ENCODE data around the gene SPG21. TPM values are rescaled to one million over a fixed set of nuclear protein-coding genes. Genes with fewer than 3 reads are reported as not detected.

Gene SPG21
- total and polyA plus RNA-seq, 12 donors: 51.1 to 121 (median 91.5) TPM

- intact Hi-C loops (cut with DNase I): no loop called here
- H3K4me1 ChIP-seq (replicated peaks in 1 of 2): no peaks in the 10 kb centered on the region
- H3K9me3 ChIP-seq (replicated peaks in 1 of 3): no peaks in the 10 kb centered on the region
- DNase-seq: no peak
- H3K27ac ChIP-seq: peak overlapping the region in 1 of 5 donors; percentile 41
- no peak for TF ChIP-seq POLR2A (IDR thresholded peaks at IDR 0.05)
- TF ChIP-seq, protein P1, sequence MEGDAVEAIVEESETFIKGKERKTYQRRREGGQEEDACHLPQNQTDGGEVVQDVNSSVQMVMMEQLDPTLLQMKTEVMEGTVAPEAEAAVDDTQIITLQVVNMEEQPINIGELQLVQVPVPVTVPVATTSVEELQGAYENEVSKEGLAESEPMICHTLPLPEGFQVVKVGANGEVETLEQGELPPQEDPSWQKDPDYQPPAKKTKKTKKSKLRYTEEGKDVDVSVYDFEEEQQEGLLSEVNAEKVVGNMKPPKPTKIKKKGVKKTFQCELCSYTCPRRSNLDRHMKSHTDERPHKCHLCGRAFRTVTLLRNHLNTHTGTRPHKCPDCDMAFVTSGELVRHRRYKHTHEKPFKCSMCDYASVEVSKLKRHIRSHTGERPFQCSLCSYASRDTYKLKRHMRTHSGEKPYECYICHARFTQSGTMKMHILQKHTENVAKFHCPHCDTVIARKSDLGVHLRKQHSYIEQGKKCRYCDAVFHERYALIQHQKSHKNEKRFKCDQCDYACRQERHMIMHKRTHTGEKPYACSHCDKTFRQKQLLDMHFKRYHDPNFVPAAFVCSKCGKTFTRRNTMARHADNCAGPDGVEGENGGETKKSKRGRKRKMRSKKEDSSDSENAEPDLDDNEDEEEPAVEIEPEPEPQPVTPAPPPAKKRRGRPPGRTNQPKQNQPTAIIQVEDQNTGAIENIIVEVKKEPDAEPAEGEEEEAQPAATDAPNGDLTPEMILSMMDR (IDR thresholded peaks at IDR 0.05): no peak
- 79 to 92% (median 90%) methylated on average over 6 of the region's 6 CpGs for WGBS, 4 donors
- H3K27me3 ChIP-seq: no peaks in the 10 kb centered on the region
- H3K36me3 ChIP-seq (replicated peaks in 1 of 2): no peaks in the 10 kb centered on the region
- H3K4me3 ChIP-seq: no peak overlapping the region
Observed at GRCh38 chr15:64921711-64922110, 68.0 kb downstream of the SPG21 start.

- Histone ChIP-seq H3K27me3 (no peaks in the 10 kb centered on the region), H3K4me3 (no peak overlapping the region), H3K27ac (no peak overlapping the region), H3K9me3 (replicated peaks in 1 of 3) (no peaks in the 10 kb centered on the region), H3K4me1 (replicated peaks in 1 of 2) (peaks cover 0 to 13% of the 10 kb centered on the region in 2 donors), H3K36me3 (replicated peaks in 1 of 2) (no peaks in the 10 kb centered on the region)
- TF ChIP-seq, protein P1 (IDR thresholded peaks at IDR 0.05): no peak
- TF ChIP-seq POLR2A (IDR thresholded peaks at IDR 0.05): no peak
- 86 to 98% (median 92%) methylated on average over 4 of the region's 4 CpGs for WGBS, 4 donors
- no peak for DNase-seq
- intact Hi-C loops (cut with DNase I): loop anchor here in 1 of 2 donors (10.0 kb wide), 1 partner anchor 185 kb away; no protein-coding TSS in a partner anchor
Observed at GRCh38 chr15:64919721-64920120, 70.0 kb downstream of the SPG21 start.

- no peak for DNase-seq
- Histone ChIP-seq H3K27ac (no peak overlapping the region), H3K4me3 (no peak overlapping the region), H3K4me1 (replicated peaks in 1 of 2) (peaks cover 0 to 21% of the 10 kb centered on the region in 2 donors), H3K36me3 (replicated peaks in 1 of 2) (no peaks in the 10 kb centered on the region), H3K27me3 (no peaks in the 10 kb centered on the region), H3K9me3 (replicated peaks in 1 of 3) (no peaks in the 10 kb centered on the region)
- intact Hi-C loops (cut with DNase I): loop anchor here in 1 of 2 donors (10.0 kb wide), 1 partner anchor 182 kb away; no protein-coding TSS in a partner anchor
- TF ChIP-seq POLR2A (IDR thresholded peaks at IDR 0.05): no peak
- TF ChIP-seq, protein P1 (IDR thresholded peaks at IDR 0.05): no peak
- 80 to 95% (median 88%) methylated on average over 1 to 9 of the region's 9 CpGs for WGBS, 4 donors
Observed at GRCh38 chr15:64917211-64917610, 72.5 kb downstream of the SPG21 start.

DNA sequence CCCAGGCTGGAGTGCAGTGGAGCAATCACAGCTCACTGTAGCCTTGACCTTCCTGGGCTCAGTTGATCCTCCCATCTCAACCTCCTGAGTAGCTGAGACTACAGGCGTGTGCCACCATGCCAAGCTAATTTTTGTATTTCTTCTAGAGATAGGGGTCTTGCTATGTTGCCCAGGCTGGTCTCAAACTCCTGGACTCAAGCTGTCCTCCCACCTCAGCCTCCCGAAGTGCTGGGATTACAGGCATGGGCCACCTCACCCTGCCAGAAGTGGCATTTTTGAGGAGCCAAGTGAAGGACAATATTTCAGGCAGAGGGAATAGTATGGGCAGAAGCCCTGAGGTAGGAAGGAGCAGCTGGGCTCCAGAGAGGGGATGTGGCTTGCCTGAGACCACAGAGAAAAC is 73.3 kb downstream of the SPG21 start:
- H3K9me3 ChIP-seq (replicated peaks in 1 of 3): no peaks in the 10 kb centered on the region
- H3K4me3 ChIP-seq: no peak overlapping the region
- DNase-seq: no peak
- TF ChIP-seq, protein P1 (IDR thresholded peaks at IDR 0.05): no peak
- TF ChIP-seq POLR2A (IDR thresholded peaks at IDR 0.05): no peak
- peak overlapping the region in 1 of 5 donors; percentile 26 for H3K27ac ChIP-seq
- no peaks in the 10 kb centered on the region for H3K36me3 ChIP-seq (replicated peaks in 1 of 2)
- 78 to 84% (median 81%) methylated on average over 2 of the region's 2 CpGs for WGBS, 4 donors
- H3K4me1 ChIP-seq (replicated peaks in 1 of 2): peaks cover 0 to 21% of the 10 kb centered on the region in 2 donors
- intact Hi-C loops (cut with DNase I): loop anchor here in 1 of 2 donors (10.0 kb wide), 1 partner anchor 182 kb away; no protein-coding TSS in a partner anchor
- H3K27me3 ChIP-seq: no peaks in the 10 kb centered on the region
